C4-2B (cell line): ENCODE results near the gene TDRD3.

ENCODE experiments used
- CTCF ChIP-seq: fragments of 450-650 bp; conservative IDR thresholded peaks from 2 replicates; pipeline ENCODE4 v1.5.1; 2017; ENCODE audit warnings: mild to moderate bottlenecking
- ZFX ChIP-seq: fragments of 450-650 bp; IDR thresholded peaks from 2 replicates; pipeline ENCODE4 v1.6.1; 2017

- no peak for TF ChIP-seq CTCF
- no peak for TF ChIP-seq ZFX
Measured at GRCh38 chr13:60482012-60482411, 85.0 kb downstream of the TDRD3 start.
